AG04449 (cell line): ENCODE measurements around the gene MRM3.
A peak's percentile ranks its signal among the peaks of the same experiment; 100 is the strongest.

Experiments
- CTCF ChIA-PET: fragments of 350-600 bp; formaldehyde crosslinking; extraction: SDS; loops from one replicate; lab custom pipeline; 2021; ENCODE audit warnings: antibody characterized with exemption; lab: Yijun Ruan, JAX
- POLR2A ChIA-PET: fragments of 400-600, 350-600 bp; formaldehyde crosslinking; extraction: SDS; loops from one replicate; lab custom pipeline; 2020; ENCODE audit warnings: antibody characterized with exemption, inconsistent platforms; lab: Yijun Ruan, JAX
- DNase-seq: peaks from one replicate; pipeline ENCODE4 v3.0.0-alpha.2; 2010; ENCODE audit warnings: low read depth, low spot score
- H3K4me3 ChIP-seq: 2 replicates; pipeline ENCODE4 v1.5.1; 2011; ENCODE audit warnings: low read depth, mild to moderate bottlenecking, control low read depth, low read length
- CTCF ChIP-seq: IDR thresholded peaks from one replicate; pipeline ENCODE4 v1.5.1; 2011; ENCODE audit warnings: mild to moderate bottlenecking, moderate library complexity, low read length, control low read depth, inconsistent platforms; ENCODE audit not compliant: insufficient read depth; ENCODE audit errors: missing control alignments

MRM3 gene, protein sequence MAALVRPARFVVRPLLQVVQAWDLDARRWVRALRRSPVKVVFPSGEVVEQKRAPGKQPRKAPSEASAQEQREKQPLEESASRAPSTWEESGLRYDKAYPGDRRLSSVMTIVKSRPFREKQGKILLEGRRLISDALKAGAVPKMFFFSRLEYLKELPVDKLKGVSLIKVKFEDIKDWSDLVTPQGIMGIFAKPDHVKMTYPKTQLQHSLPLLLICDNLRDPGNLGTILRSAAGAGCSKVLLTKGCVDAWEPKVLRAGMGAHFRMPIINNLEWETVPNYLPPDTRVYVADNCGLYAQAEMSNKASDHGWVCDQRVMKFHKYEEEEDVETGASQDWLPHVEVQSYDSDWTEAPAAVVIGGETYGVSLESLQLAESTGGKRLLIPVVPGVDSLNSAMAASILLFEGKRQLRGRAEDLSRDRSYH

DNA sequence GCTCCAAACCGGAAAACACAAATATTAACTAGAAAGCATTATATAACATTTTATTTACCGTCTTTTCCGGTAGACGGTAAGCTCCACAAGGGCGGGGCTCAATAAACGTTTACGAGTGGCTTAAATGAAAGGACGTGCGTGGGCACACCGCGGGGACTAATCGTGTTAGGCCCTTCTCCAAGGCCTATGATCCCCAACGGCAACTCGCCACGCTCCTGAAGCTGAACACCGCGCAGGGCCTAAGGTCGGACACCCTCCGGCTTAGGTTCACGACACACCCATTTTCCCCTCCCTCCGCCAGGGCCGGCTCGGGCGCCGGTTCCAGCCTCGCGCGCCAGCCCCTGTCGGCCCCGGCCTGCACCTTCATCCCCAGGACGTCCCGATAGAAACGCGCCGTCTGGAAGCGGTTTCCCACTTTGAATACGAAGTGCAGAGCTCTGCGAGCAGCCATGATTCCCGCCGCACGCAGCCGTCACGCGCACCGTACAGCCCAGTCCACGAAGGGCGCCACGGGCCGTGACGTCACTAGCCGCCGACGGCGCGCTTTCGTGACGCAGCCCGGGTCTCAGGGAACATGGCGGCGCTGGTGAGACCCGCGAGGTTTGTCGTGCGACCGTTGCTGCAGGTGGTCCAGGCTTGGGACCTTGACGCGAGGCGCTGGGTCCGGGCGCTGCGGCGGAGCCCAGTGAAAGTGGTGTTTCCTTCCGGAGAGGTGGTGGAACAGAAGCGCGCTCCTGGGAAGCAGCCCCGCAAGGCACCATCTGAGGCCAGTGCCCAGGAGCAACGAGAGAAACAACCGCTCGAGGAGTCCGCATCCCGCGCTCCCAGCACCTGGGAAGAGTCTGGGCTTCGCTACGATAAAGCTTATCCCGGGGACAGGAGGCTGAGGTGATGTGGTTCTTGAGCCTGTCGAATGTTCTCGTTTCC, at the start of gene MRM3, which contains the start of gene GLOD4:
Gene MRM3, plus strand, starts transcription at position 549 of the 927 bp plus-strand sequence. Its CDS starts 26 bp downstream, at position 575.
Gene GLOD4, minus strand, starts transcription at position 476 of the 927 bp plus-strand sequence. Its CDS starts 25 bp downstream, at position 451.
- POLR2A ChIA-PET: interaction anchor here (0.5 to 1.4 kb wide), 4 partner anchors 198 to 291 kb away, joined by 3 to 7 read pairs (median 3); partner anchors contain the start of genes NXN and TIMM22

GRCh38 chr17:732902-733720, 49.0 kb upstream of the MRM3 start:
- ChIA-PET CTCF (interaction anchor here (1.1 to 2.1 kb wide), 3 partner anchors 20 to 247 kb away, joined by 3 to 5 read pairs (median 5); partner anchors contain the start of genes GEMIN4 and NXN), POLR2A (interaction anchor here (0.6 kb wide), 3 partner anchors 17 to 216 kb away, joined by 3 to 4 read pairs (median 3); no protein-coding TSS in a partner anchor)
- peak overlapping the region; percentile 72 for H3K4me3 ChIP-seq
- DNase-seq: no peak
- TF ChIP-seq CTCF: no peak

More for the DNA sequence above, at the start of gene MRM3, which contains the start of gene GLOD4:
- CTCF ChIA-PET: interaction anchor here (0.7 to 7.4 kb wide), 14 partner anchors 9 to 940 kb away, joined by 3 to 102 read pairs (median 5); partner anchors contain the start of genes GEMIN4, NXN and TIMM22
- TF ChIP-seq CTCF: no peak
- no peak for DNase-seq
- H3K4me3 ChIP-seq: peak within 1 kb of the TSS; percentile 98

DNA sequence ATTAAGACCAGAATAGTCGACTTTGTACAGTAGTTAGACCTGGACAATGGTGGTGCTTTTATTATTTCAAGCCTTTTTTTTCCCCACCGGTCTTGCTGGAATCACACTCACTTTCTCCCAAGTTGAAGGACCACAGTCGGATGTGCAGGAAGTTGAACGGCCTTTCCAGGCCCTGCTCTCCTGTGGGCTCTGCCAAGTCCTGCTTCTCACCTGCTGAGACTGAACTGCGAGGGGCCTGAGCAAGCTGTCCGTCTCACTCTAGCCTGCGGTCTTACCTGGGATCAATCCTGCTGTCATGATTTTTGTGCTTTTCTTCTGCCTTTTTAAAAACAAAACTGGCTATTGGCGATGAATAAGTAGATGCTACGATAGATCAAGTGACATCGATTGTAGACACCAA, 48.4 kb upstream of the MRM3 start:
- ChIA-PET POLR2A (no interaction called here), CTCF (interaction anchor here (1.0 to 2.1 kb wide), 4 partner anchors 9 to 246 kb away, joined by 3 to 5 read pairs (median 4); partner anchors contain the start of genes GEMIN4 and NXN)
- DNase-seq: no peak
- no peak for TF ChIP-seq CTCF
- peak overlapping the region; percentile 72 for H3K4me3 ChIP-seq

- DNase-seq: no peak
- no peak for TF ChIP-seq CTCF
- no peak overlapping the region for H3K4me3 ChIP-seq
- ChIA-PET CTCF (interaction anchor here (0.5 to 6.9 kb wide), 5 partner anchors 11 to 258 kb away, joined by 3 to 48 read pairs (median 5); partner anchors contain the start of gene GEMIN4), POLR2A (interaction anchor here (0.6 kb wide), 1 partner anchor 13 kb away, joined by 4 read pairs; no protein-coding TSS in a partner anchor)
Measured at GRCh38 chr17:737561-738113, 44.5 kb upstream of the MRM3 start.
